PC-3 (cell line): ENCODE results near the gene TTC1. TPM values are rescaled to one million over a fixed set of nuclear protein-coding genes. Genes with fewer than 3 reads are reported as not detected.

ENCODE experiments used
- ATAC-seq: fragments of 200-7000 bp; cut with Tn5 transposase; 2 replicates; pipeline ENCODE4 v1.9.1; 2020; ENCODE audit warnings: mild to moderate bottlenecking, moderate library complexity
- BruUV-seq: library from RNA; stranded (reverse); fragments of 400-500 nt; replicated peaks from 2 replicates; lab custom pipeline; 2021; lab: Mats Ljungman, UMichigan
- CTCF ChIA-PET: fragments of 300-600 bp; sonication (Branson Sonifier 250); formaldehyde crosslinking; loops from one replicate; lab custom pipeline; 2022; ENCODE audit warnings: antibody characterized with exemption; lab: Charles Lee
- POLR2A ChIA-PET: fragments of 300-600 bp; sonication (Branson Sonifier 250); formaldehyde crosslinking; loops from one replicate; lab custom pipeline; 2022; ENCODE audit warnings: antibody characterized with exemption; ENCODE audit not compliant: unreplicated experiment; lab: Charles Lee
- DNase-seq: peaks from one replicate; pipeline ENCODE4 v3.0.0-alpha.2; 2015
- H2AFZ ChIP-seq: fragments of 300-600 bp; sonication (generic); 2 replicates; pipeline ENCODE4 v1.6.0; 2016; ENCODE audit warnings: antibody characterized with exemption, low read length
- H3F3A ChIP-seq: fragments of 300-600 bp; sonication (generic); one replicate; pipeline ENCODE4 v1.6.0; 2017; ENCODE audit warnings: antibody characterized with exemption, low read length, control low read depth, mild to moderate bottlenecking; ENCODE audit not compliant: unreplicated experiment
- H3K27ac ChIP-seq: fragments of 300-600 bp; sonication (generic); 2 replicates; pipeline ENCODE4 v1.5.1; 2016; ENCODE audit warnings: mild to moderate bottlenecking, low read length
- H3K27me3 ChIP-seq: fragments of 300-600 bp; sonication (generic); 2 replicates; pipeline ENCODE4 v1.6.1; 2016; ENCODE audit warnings: low read length, mixed read lengths
- H3K36me3 ChIP-seq: fragments of 300-600 bp; sonication (generic); 2 replicates; pipeline ENCODE4 v1.6.1; 2016; ENCODE audit warnings: low read depth, mixed run types, low read length, mixed read lengths
- H3K4me1 ChIP-seq: fragments of 300-600 bp; sonication (generic); 2 replicates; pipeline ENCODE4 v1.5.1; 2016; ENCODE audit warnings: low read length; ENCODE audit not compliant: insufficient read depth
- H3K4me2 ChIP-seq: fragments of 300-600 bp; sonication (generic); 2 replicates; pipeline ENCODE4 v1.6.0; 2016; ENCODE audit warnings: low read length
- H3K4me3 ChIP-seq: fragments of 300-600 bp; sonication (generic); 2 replicates; pipeline ENCODE4 v1.5.1; 2016; ENCODE audit warnings: mild to moderate bottlenecking, low read length, mixed read lengths
- H3K79me2 ChIP-seq: fragments of 300-600 bp; sonication (generic); 2 replicates; pipeline ENCODE4 v1.6.1; 2017; ENCODE audit warnings: low read length, mixed read lengths
- H3K9ac ChIP-seq: fragments of 300-600 bp; sonication (generic); 2 replicates; pipeline ENCODE4 v1.6.0; 2016; ENCODE audit warnings: mild to moderate bottlenecking, low read length
- H3K9me2 ChIP-seq: fragments of 300-600 bp; sonication (generic); replicated peaks from 2 replicates; pipeline ENCODE4 v1.6.1; 2016; ENCODE audit warnings: mixed run types, low read length, mixed read lengths
- H3K9me3 ChIP-seq: fragments of 300-600 bp; sonication (generic); 2 replicates; pipeline ENCODE4 v1.6.1; 2016; ENCODE audit warnings: low read length, mixed read lengths
- H4K20me1 ChIP-seq: fragments of 300-600 bp; sonication (generic); 2 replicates; pipeline ENCODE4 v1.6.1; 2016; ENCODE audit warnings: low read length, mixed read lengths
- CTCF ChIP-seq: fragments of 300-600 bp; sonication (generic); conservative IDR thresholded peaks from 2 replicates; pipeline ENCODE4 v1.5.1; 2017; ENCODE audit warnings: antibody characterized with exemption, low read depth, mild to moderate bottlenecking, low read length
- EZH2 ChIP-seq: fragments of 300-600 bp; sonication (generic); IDR thresholded peaks from one replicate; pipeline ENCODE4 v1.6.1; 2017; ENCODE audit warnings: antibody characterized with exemption, mild to moderate bottlenecking, low read length; ENCODE audit not compliant: unreplicated experiment
- EZH2phosphoT487 ChIP-seq: fragments of 300-600 bp; sonication (generic); IDR thresholded peaks from 2 replicates; pipeline ENCODE4 v1.6.1; 2018; ENCODE audit warnings: mild to moderate bottlenecking, antibody characterized with exemption, low read length, borderline replicate concordance
- intact Hi-C: fragments of 100-400 bp; cut with micrococcal nuclease; formaldehyde crosslinking; loops from 2 replicates; pipeline ENCODE4 v1.9.0; 2023
- total RNA-seq: library from RNA; depleted of rRNA; stranded (reverse); fragments of >200 nt; gene quantifications from 2 replicates; pipeline ENCODE4 v1.2.3, GENCODE V29; 2014; rRNA removed

The TTC1 gene
- total RNA-seq, 1 experiment from 2014 or later = 61.4 TPM

DNA sequence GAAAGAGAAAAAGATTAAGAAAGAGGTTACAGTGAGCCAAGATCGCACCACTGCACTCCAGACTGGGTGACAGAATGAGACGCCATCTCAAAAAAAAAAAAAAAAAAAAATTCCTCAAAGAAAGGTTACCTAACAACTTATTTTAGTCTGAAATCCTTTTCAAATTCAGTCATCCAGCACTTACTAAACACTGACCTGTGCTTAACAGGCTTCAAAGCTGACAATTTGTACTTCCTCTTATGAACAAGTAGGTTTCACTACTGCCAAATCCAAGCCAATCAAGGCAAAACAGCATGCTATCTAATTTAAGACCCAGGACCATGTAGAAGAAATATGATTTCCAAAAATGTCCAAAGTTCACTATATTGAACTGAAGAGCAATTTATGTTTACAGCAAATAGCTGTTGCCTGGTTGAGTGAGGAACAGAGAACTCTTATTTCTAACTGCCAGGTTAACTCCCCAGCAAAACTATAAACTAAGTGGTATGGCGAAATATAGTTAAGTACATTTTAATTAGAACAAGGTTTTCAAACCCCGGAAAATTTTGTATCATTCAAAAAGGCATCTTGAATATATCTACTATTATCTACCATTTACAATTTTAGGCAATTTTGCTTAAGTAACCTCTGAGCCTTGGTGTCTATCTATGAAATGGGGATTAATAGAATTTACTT is 96.9 kb downstream of the TTC1 start:
- no peak for TF ChIP-seq CTCF
- TF ChIP-seq EZH2phosphoT487 = no peak
- TF ChIP-seq EZH2 = no peak
- ChIA-PET POLR2A (interaction anchor here (0.6 kb wide), 2 partner anchors 56 to 358 kb away, joined by 3 read pairs; no protein-coding TSS in a partner anchor), CTCF (interaction anchor here (0.7 kb wide), 1 partner anchor 84 kb away, joined by 7 read pairs; no protein-coding TSS in a partner anchor)
- Histone ChIP-seq H3K9me2 (no peaks in the 10 kb centered on the region), H3K9me3 (no peaks in the 10 kb centered on the region), H3K27me3 (no peaks in the 10 kb centered on the region), H3K36me3 (peaks cover 6% of the 10 kb centered on the region; the same call in 1 of the 2 replicates), H3K9ac (no peak overlapping the region), H3K79me2 (peaks cover 63% of the 10 kb centered on the region), H3K4me3 (no peak overlapping the region), H3K4me2 (no peak overlapping the region), H3K4me1 (no peaks in the 10 kb centered on the region), H3F3A (no peaks in the 10 kb centered on the region), H4K20me1 (no peaks in the 10 kb centered on the region), H3K27ac (no peak overlapping the region), H2AFZ (no peak overlapping the region)
- DNase-seq (no peak), ATAC-seq (no peak)
- intact Hi-C loops = no loop called here
- no TSS peak for BruUV-seq

GRCh38 chr5:160108124-160108523 is 99.2 kb downstream of the TTC1 start:
- intact Hi-C loops = no loop called here
- Histone ChIP-seq H3K4me3 (no peak overlapping the region), H3K79me2 (peaks cover 73% of the 10 kb centered on the region), H3K9ac (no peak overlapping the region), H3F3A (no peaks in the 10 kb centered on the region), H3K9me2 (no peaks in the 10 kb centered on the region), H2AFZ (no peak overlapping the region), H3K27ac (no peak overlapping the region), H3K27me3 (no peaks in the 10 kb centered on the region), H3K4me1 (no peaks in the 10 kb centered on the region), H4K20me1 (0 out of 2 replicates have a peak, but pooled peaks cover 2% of the 10 kb centered on the region), H3K9me3 (no peaks in the 10 kb centered on the region), H3K4me2 (no peak overlapping the region), H3K36me3 (peaks cover 6% of the 10 kb centered on the region)
- ChIA-PET POLR2A (no interaction called here), CTCF (no interaction called here)
- BruUV-seq = no TSS peak
- TF ChIP-seq EZH2phosphoT487 (no peak), EZH2 (no peak), CTCF (no peak)
- DNase-seq = no peak
- no peak for ATAC-seq

Other genes starting within 250 kb of the TTC1 start
- 0.29 and 0.40 TPM in 2 replicates for gene ADRA1B, start 92.7 kb upstream of the TTC1 start, total RNA-seq
- 14.2 and 15.3 TPM in 2 replicates for gene PWWP2A, start 110.3 kb downstream of the TTC1 start, total RNA-seq
- 2.0 TPM in 1 of 2 replicates, not detected in the other for gene FABP6, start 220.4 kb downstream of the TTC1 start, total RNA-seq